Tibial nerve (tissue), 4 donors: ENCODE measurements around the gene REPS2.

Source experiments
- CTCF ChIP-seq, 5 experiments: fragments of 200-600 bp in 3 of 5; fragments of 450-650 bp in 2 of 5; sonication (generic) in 3 of 5; IDR thresholded peaks; one replicate each; pipeline ENCODE4 v1.5.1; 2016 to 2019; ENCODE audit warnings: antibody characterized with exemption in 5 of 5, mild to moderate bottlenecking in 3 of 5, moderate library complexity in 2 of 5
- EP300 ChIP-seq, 2 donors: sonication (generic); formaldehyde crosslinking; IDR thresholded peaks; one replicate each; pipeline ENCODE4 v1.6.1; 2017; ENCODE audit warnings: antibody characterized with exemption in 2 of 2, mild to moderate bottlenecking in 1 of 2

DNA sequence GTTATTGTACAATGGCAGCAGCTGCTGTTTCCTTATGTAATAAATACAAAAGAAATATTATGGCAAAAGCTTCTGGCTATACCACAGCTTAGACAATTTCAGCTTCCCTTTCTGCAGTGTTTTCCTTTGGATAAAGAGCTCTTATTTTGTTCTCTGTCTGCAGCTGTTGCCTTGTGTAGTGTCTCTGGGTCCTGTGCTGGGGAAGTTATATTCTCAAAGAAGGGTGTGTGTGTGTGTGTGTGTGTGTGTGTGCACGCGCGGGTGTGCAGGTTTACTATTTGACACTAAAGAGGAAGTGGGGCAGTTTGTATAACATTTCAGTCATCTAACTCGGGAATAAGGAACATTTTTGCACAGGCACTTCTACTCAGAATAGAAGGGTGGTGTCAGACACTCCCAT, 83.6 kb downstream of the REPS2 start:
- no peak for TF ChIP-seq EP300 (IDR thresholded peaks at IDR 0.05)
- no peak for TF ChIP-seq CTCF (IDR thresholded peaks at IDR 0.05)
